ENCODE data around the gene TNFRSF13B.

- TF ChIP-seq CTCF (IDR thresholded peaks at IDR 0.05) (no peak), POLR2AphosphoS5 (IDR thresholded peaks at IDR 0.05) (no peak)
These were observed 18.3 kb upstream of the TNFRSF13B start for GRCh38 chr17:16989953-16990860.

Measured in stomach (tissue), 4 donors.